Adrenal gland (tissue), 12 donors: Measurements from ENCODE around the gene CTXN2. TPM values are rescaled to one million over a fixed set of nuclear protein-coding genes. Genes with fewer than 3 reads are reported as not detected.

ENCODE experiments used
- DNase-seq, 7 donors: peaks; one replicate each; pipeline ENCODE4 v3.0.0-alpha.2; 2019 to 2020
- H3K27ac ChIP-seq, 5 donors: fragments of 200-600 bp; sonication (generic) in 4 of 5; 1 replicate in 3 of 5; 2 replicates in 2 of 5; pipeline versions ENCODE4 v1.5.1 to v1.8.0; 2016 to 2020; ENCODE audit warnings: mild to moderate bottlenecking in 1 of 5
- H3K27me3 ChIP-seq: fragments of 200-600 bp; 2 replicates; pipeline ENCODE4 v1.8.0; 2021
- H3K36me3 ChIP-seq, 2 donors: fragments of 200-600 bp; replicated peaks in 1 of 2; 1 replicate in 1 of 2; 2 replicates in 1 of 2; pipeline versions ENCODE4 v1.5.1 to v1.8.0; 2018 to 2022
- H3K4me1 ChIP-seq, 2 donors: fragments of 200-600 bp; replicated peaks in 1 of 2; 1 replicate in 1 of 2; 2 replicates in 1 of 2; pipeline versions ENCODE4 v1.5.1 to v1.8.0; 2018 to 2021
- H3K4me3 ChIP-seq, 4 donors: fragments of 200-600 bp; sonication (generic) in 3 of 4; one replicate each; pipeline ENCODE4 v1.5.1; 2016 to 2018
- H3K9me3 ChIP-seq, 3 donors: fragments of 200-600 bp; sonication (generic) in 1 of 3; replicated peaks in 1 of 3; 1 replicate in 2 of 3; 2 replicates in 1 of 3; pipeline versions ENCODE4 v1.5.1 to v1.8.0; 2016 to 2021
- POLR2A ChIP-seq, 2 donors: fragments of 450-650 bp; IDR thresholded peaks; one replicate each; pipeline ENCODE4 v1.6.1; 2017; ENCODE audit warnings: antibody characterized with exemption in 2 of 2, mild to moderate bottlenecking in 2 of 2, moderate library complexity in 1 of 2
- WGBS, 4 donors: extraction: QIAGEN DNeasy Blood & Tissue Kit in 2 of 4; methylation state at CpG; one replicate each; pipeline versions ENCODE4 v1.1.5 to v1.1.7; 2013 to 2017; 5-methylcytosine and 5-hydroxymethylcytosine counted together
- intact Hi-C, 2 donors: fragments of 100-400 bp; cut with DNase I; formaldehyde crosslinking; loops; one replicate each; pipeline versions ENCODE4 v1.14.1 to v1.15.0; 2022 to 2023
- polyA plus RNA-seq, 3 donors: library from polyadenylated mRNA; stranded (reverse); fragments of 200-250 nt in 2 of 3; fragments of 350-450 nt in 1 of 3; fragmentation: Illumina TruSeq in 1 of 3; extraction: RNeasy Lipid Tissue Mini Kit (QIAGEN cat#74804) in 1 of 3; gene quantifications; one replicate each; pipeline ENCODE4 v1.2.3, GENCODE V29; 2013 to 2014
- total RNA-seq, 9 donors: library from RNA; depleted of rRNA in 4 of 9; stranded (reverse); fragments of >200 nt in 4 of 9; fragments of 120-200 nt in 1 of 9; fragmentation: NEBNext Ultra II Directional in 1 of 9; extraction: Animal tissue kit (Norgen Biotek cat#: 25700) in 1 of 9; gene quantifications; one replicate each; pipeline versions ENCODE4 v1.1.0 to v1.2.4, GENCODE V29; 2013 to 2023
- TF ChIP-seq, protein P1 (sequence below), 6 experiments: fragments of 450-650 bp in 4 of 6; fragments of 200-600 bp in 2 of 6; sonication (generic) in 1 of 6; IDR thresholded peaks; 1 replicate in 5 of 6; 2 replicates in 1 of 6; pipeline versions ENCODE4 v1.5.1 to v1.8.0; 2016 to 2021; ENCODE audit warnings: antibody characterized with exemption in 6 of 6, mild to moderate bottlenecking in 2 of 6, moderate library complexity in 1 of 6
- donor health status: healthy with polysubstance abuse.
- donor health status: Bipolar disorder and iron deficiency.
- donor health status: DM: yes; HTN: yes; CAD: no.
- donor health status: DM: no; HTN: no; CAD: no.
- donor health status: DM: no; HTN: no; CAD: no.
- donor health status: DM: yes; HTN: yes; CAD: no.

Gene CTXN2
- total and polyA plus RNA-seq, 12 donors, result 0.03 to 0.22 (median 0.09) TPM; not detected in 8

- intact Hi-C loops, result loop anchor here in 1 of 2 donors (10.0 kb wide), 1 partner anchor 128 kb away; no protein-coding TSS in a partner anchor
- H3K9me3 ChIP-seq, result no peaks in the 10 kb centered on the region
- no peak overlapping the region for H3K27ac ChIP-seq
- H3K4me1 ChIP-seq, result no peaks in the 10 kb centered on the region
- H3K4me3 ChIP-seq, result no peak overlapping the region
- TF ChIP-seq, protein P1, sequence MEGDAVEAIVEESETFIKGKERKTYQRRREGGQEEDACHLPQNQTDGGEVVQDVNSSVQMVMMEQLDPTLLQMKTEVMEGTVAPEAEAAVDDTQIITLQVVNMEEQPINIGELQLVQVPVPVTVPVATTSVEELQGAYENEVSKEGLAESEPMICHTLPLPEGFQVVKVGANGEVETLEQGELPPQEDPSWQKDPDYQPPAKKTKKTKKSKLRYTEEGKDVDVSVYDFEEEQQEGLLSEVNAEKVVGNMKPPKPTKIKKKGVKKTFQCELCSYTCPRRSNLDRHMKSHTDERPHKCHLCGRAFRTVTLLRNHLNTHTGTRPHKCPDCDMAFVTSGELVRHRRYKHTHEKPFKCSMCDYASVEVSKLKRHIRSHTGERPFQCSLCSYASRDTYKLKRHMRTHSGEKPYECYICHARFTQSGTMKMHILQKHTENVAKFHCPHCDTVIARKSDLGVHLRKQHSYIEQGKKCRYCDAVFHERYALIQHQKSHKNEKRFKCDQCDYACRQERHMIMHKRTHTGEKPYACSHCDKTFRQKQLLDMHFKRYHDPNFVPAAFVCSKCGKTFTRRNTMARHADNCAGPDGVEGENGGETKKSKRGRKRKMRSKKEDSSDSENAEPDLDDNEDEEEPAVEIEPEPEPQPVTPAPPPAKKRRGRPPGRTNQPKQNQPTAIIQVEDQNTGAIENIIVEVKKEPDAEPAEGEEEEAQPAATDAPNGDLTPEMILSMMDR (IDR thresholded peaks at IDR 0.05), result no peak
- TF ChIP-seq POLR2A (IDR thresholded peaks at IDR 0.05), result no peak
- no peak for DNase-seq
- H3K27me3 ChIP-seq, result no peaks in the 10 kb centered on the region
- H3K36me3 ChIP-seq, result no peaks in the 10 kb centered on the region
- WGBS, 4 donors, result 87 to 98% (median 89%) methylated on average over 4 of the region's 4 CpGs
Measured at GRCh38 chr15:48242535-48242934, 51.1 kb downstream of the CTXN2 start.

DNA sequence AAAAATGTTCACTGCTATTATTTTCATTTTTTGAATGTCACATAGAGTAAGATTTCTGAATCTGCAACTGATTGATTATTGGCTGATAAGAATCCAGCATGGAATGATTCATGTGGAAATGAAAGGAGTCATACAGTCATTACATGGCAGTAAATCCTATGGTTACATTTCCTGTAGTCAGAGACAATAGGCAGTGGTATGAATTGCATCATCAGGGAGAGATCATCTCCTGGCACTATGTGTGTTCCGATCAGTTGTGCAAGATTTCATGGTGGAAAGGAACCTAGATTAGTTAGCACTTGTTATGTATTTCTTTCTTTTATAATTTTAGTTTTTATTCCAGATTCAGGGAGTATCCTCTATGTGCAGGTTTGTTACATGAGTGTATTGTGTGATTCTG is 53.5 kb downstream of the CTXN2 start:
- intact Hi-C loops, result loop anchor here in 1 of 2 donors (10.0 kb wide), 1 partner anchor 130 kb away; no protein-coding TSS in a partner anchor
- TF ChIP-seq, protein P1 (IDR thresholded peaks at IDR 0.05), result no peak
- no peak for TF ChIP-seq POLR2A (IDR thresholded peaks at IDR 0.05)

DNA sequence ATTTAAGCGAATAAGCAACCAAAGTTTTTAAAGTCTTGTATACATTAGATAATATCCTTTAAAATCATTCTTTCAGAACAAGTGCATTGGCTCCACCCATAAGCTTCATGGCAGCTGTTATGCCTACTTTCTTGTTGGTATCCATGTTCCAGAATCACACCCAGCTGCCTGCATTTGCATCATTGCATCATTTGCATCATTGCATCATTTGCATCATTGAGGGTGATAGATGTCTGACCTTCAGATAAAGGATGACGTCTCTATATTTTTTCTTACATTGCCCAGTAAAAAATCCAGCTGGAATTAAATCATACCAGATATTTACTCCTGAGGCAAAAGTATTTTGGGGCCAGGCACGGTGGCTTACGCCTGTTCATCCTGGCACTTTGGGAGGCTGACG is 56.9 kb downstream of the CTXN2 start:
- intact Hi-C loops, result loop anchor here in 1 of 2 donors (10.0 kb wide), 1 partner anchor 134 kb away; no protein-coding TSS in a partner anchor
- DNase-seq, result peak in 1 of 7 donors; percentile 32
- Histone ChIP-seq H3K27ac (no peak overlapping the region), H3K36me3 (no peaks in the 10 kb centered on the region), H3K27me3 (no peaks in the 10 kb centered on the region), H3K4me1 (no peaks in the 10 kb centered on the region), H3K4me3 (no peak overlapping the region), H3K9me3 (no peaks in the 10 kb centered on the region)
- WGBS, 4 donors, result 58 to 68% (median 63%) methylated on average over 2 to 5 of the region's 5 CpGs
- TF ChIP-seq, protein P1 (IDR thresholded peaks at IDR 0.05), result no peak
- TF ChIP-seq POLR2A (IDR thresholded peaks at IDR 0.05), result no peak

More for the DNA sequence above, 53.5 kb downstream of the CTXN2 start:
- no peak overlapping the region for H3K27ac ChIP-seq
- H3K4me3 ChIP-seq, result no peak overlapping the region
- H3K9me3 ChIP-seq, result no peaks in the 10 kb centered on the region
- H3K36me3 ChIP-seq, result no peaks in the 10 kb centered on the region
- H3K27me3 ChIP-seq, result no peaks in the 10 kb centered on the region
- DNase-seq, result no peak
- WGBS, 4 donors, result 72 to 93% (median 88%) methylated on average over 1 of the region's 1 CpG
- H3K4me1 ChIP-seq, result no peaks in the 10 kb centered on the region

DNA sequence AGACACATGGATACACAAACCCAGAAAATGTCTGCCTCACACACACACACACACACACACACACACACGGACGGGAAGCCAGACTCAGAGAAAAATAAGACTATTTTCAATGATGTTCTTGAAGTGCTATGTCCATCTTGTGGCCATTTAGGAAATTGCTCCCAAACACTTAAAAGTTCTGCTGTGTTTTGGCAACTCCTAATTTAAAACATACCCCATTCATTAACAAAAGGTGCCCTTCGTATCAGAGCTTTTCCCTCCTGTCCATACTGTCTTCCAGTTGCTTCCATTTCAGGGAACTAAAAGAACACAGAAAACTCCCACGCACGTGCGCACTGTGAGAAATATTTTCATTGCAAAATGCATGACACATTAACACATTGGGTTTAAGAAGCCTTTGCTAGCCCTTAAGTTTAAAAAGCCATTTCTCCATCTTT is 59.2 kb downstream of the CTXN2 start:
- 32 to 39% (median 36%) methylated on average over 6 of the region's 6 CpGs for WGBS, 4 donors
- no peaks in the 10 kb centered on the region for H3K36me3 ChIP-seq
- TF ChIP-seq POLR2A (IDR thresholded peaks at IDR 0.05), result no peak
- TF ChIP-seq, protein P1 (IDR thresholded peaks at IDR 0.05), result peak; percentile 57 to 83 (median 68)
- DNase-seq, result peak in 5 of 7 donors; percentile 27 to 56 (median 52)
- intact Hi-C loops, result loop anchor here in 1 of 2 donors (10.0 kb wide), 1 partner anchor 1056 kb away; no protein-coding TSS in a partner anchor
- H3K27ac ChIP-seq, result no peak overlapping the region
- no peaks in the 10 kb centered on the region for H3K4me1 ChIP-seq
- H3K27me3 ChIP-seq, result no peaks in the 10 kb centered on the region
- no peak overlapping the region for H3K4me3 ChIP-seq
- no peaks in the 10 kb centered on the region for H3K9me3 ChIP-seq
